ENCODE measurements around the gene TAF1L.
"Not testable (repeated sequence)": the region's sequence is repeated elsewhere in the genome, so short reads cannot be mapped to it uniquely, and the experiment has no call there.

Gene TAF1L

GRCh38 chr9:32635362-32635761 is at the start of gene TAF1L:
TAF1L (minus strand) TSS chr9:32635669; CDS start chr9:32635579, 90 bp downstream.
- no peaks in the 10 kb centered on the region for H3K4me1 Mint-ChIP-seq (ENCODE audit: low read depth)
- H3K27me3 Mint-ChIP-seq (ENCODE audit: low read depth), result peaks cover 2% of the 10 kb centered on the region
- no peaks in the 10 kb centered on the region for H3K36me3 Mint-ChIP-seq (ENCODE audit: low read depth)
- no peaks in the 10 kb centered on the region for H3K9me3 Mint-ChIP-seq
- H3K27ac Mint-ChIP-seq, result no peak within 1 kb of the TSS
- no peak for DNase-seq (ENCODE audit: low spot score)
- H3K4me3 Mint-ChIP-seq, result no peak within 1 kb of the TSS

GRCh38 chr9:32681751-32682150 is 46.3 kb upstream of the TAF1L start:
- Mint-ChIP-seq H3K4me3 (no peak overlapping the region), H3K27me3 (ENCODE audit: low read depth) (no peaks in the 10 kb centered on the region), H3K36me3 (ENCODE audit: low read depth) (no peaks in the 10 kb centered on the region), H3K27ac (no peak overlapping the region), H3K9me3 (peaks cover 3% of the 10 kb centered on the region), H3K4me1 (ENCODE audit: low read depth) (no peaks in the 10 kb centered on the region)
- no peak for DNase-seq (ENCODE audit: low spot score)

GRCh38 chr9:32677931-32678330 is 42.5 kb upstream of the TAF1L start:
- no peak for DNase-seq (ENCODE audit: low spot score)
- Mint-ChIP-seq H3K36me3 (ENCODE audit: low read depth) (no peaks in the 10 kb centered on the region), H3K4me1 (ENCODE audit: low read depth) (no peaks in the 10 kb centered on the region), H3K27me3 (ENCODE audit: low read depth) (no peaks in the 10 kb centered on the region), H3K27ac (no peak overlapping the region), H3K9me3 (peaks cover 3% of the 10 kb centered on the region), H3K4me3 (no peak overlapping the region)

GRCh38 chr9:32672469-32672868 is 37.0 kb upstream of the TAF1L start:
- Mint-ChIP-seq H3K36me3 (ENCODE audit: low read depth) (no peaks in the 10 kb centered on the region), H3K27me3 (ENCODE audit: low read depth) (no peaks in the 10 kb centered on the region), H3K4me1 (ENCODE audit: low read depth) (no peaks in the 10 kb centered on the region), H3K9me3 (no peaks in the 10 kb centered on the region), H3K27ac (no peak overlapping the region), H3K4me3 (no peak overlapping the region)
- DNase-seq (ENCODE audit: low spot score), result no peak

GRCh38 chr9:32671333-32671732 is 35.9 kb upstream of the TAF1L start:
- Mint-ChIP-seq H3K27me3 (ENCODE audit: low read depth) (no peaks in the 10 kb centered on the region), H3K27ac (no peak overlapping the region), H3K4me1 (ENCODE audit: low read depth) (no peaks in the 10 kb centered on the region), H3K9me3 (no peaks in the 10 kb centered on the region), H3K36me3 (ENCODE audit: low read depth) (no peaks in the 10 kb centered on the region), H3K4me3 (no peak overlapping the region)
- no peak for DNase-seq (ENCODE audit: low spot score)

GRCh38 chr9:32665101-32665500 is 29.6 kb upstream of the TAF1L start:
- no peaks in the 10 kb centered on the region for H3K4me1 Mint-ChIP-seq (ENCODE audit: low read depth)
- H3K4me3 Mint-ChIP-seq, result no peak overlapping the region
- no peak overlapping the region for H3K27ac Mint-ChIP-seq
- no peaks in the 10 kb centered on the region for H3K27me3 Mint-ChIP-seq (ENCODE audit: low read depth)
- H3K9me3 Mint-ChIP-seq, result no peaks in the 10 kb centered on the region
- H3K36me3 Mint-ChIP-seq (ENCODE audit: low read depth), result no peaks in the 10 kb centered on the region
- no peak for DNase-seq (ENCODE audit: low spot score)

GRCh38 chr9:32663741-32664140 is 28.3 kb upstream of the TAF1L start:
- Mint-ChIP-seq H3K9me3 (no peaks in the 10 kb centered on the region), H3K4me1 (ENCODE audit: low read depth) (no peaks in the 10 kb centered on the region), H3K27me3 (ENCODE audit: low read depth) (no peaks in the 10 kb centered on the region), H3K27ac (no peak overlapping the region), H3K4me3 (no peak overlapping the region), H3K36me3 (ENCODE audit: low read depth) (no peaks in the 10 kb centered on the region)
- DNase-seq (ENCODE audit: low spot score), result no peak

- H3K36me3 Mint-ChIP-seq (ENCODE audit: low read depth), result no peaks in the 10 kb centered on the region
- no peak for DNase-seq (ENCODE audit: low spot score)
- H3K4me1 Mint-ChIP-seq (ENCODE audit: low read depth), result no peaks in the 10 kb centered on the region
- H3K4me3 Mint-ChIP-seq, result no peak overlapping the region
- no peaks in the 10 kb centered on the region for H3K9me3 Mint-ChIP-seq
- no peak overlapping the region for H3K27ac Mint-ChIP-seq
- H3K27me3 Mint-ChIP-seq (ENCODE audit: low read depth), result peaks cover 4% of the 10 kb centered on the region
Observed at GRCh38 chr9:32647671-32648070, 12.2 kb upstream of the TAF1L start.

- no peak overlapping the region for H3K27ac Mint-ChIP-seq
- no peaks in the 10 kb centered on the region for H3K36me3 Mint-ChIP-seq (ENCODE audit: low read depth)
- H3K9me3 Mint-ChIP-seq, result no peaks in the 10 kb centered on the region
- H3K4me1 Mint-ChIP-seq (ENCODE audit: low read depth), result no peaks in the 10 kb centered on the region
- H3K4me3 Mint-ChIP-seq, result no peak overlapping the region
- H3K27me3 Mint-ChIP-seq (ENCODE audit: low read depth), result peaks cover 4% of the 10 kb centered on the region
- no peak for DNase-seq (ENCODE audit: low spot score)
Observed at GRCh38 chr9:32644698-32645097, 9.2 kb upstream of the TAF1L start.

- not testable (repeated sequence) for H3K4me1 Mint-ChIP-seq (ENCODE audit: low read depth); H3K4me3 Mint-ChIP-seq; H3K9me3 Mint-ChIP-seq; H3K27ac Mint-ChIP-seq; H3K27me3 Mint-ChIP-seq (ENCODE audit: low read depth); H3K36me3 Mint-ChIP-seq (ENCODE audit: low read depth); DNase-seq (ENCODE audit: low spot score)
Observed at GRCh38 chr9:32633151-32633550, 2.3 kb downstream of the TAF1L start.

GRCh38 chr9:32631991-32632390 is 3.5 kb downstream of the TAF1L start:
- no peak for DNase-seq (ENCODE audit: low spot score)
- no peaks in the 10 kb centered on the region for H3K36me3 Mint-ChIP-seq (ENCODE audit: low read depth)
- no peak overlapping the region for H3K27ac Mint-ChIP-seq
- no peaks in the 10 kb centered on the region for H3K4me1 Mint-ChIP-seq (ENCODE audit: low read depth)
- H3K27me3 Mint-ChIP-seq (ENCODE audit: low read depth), result no peaks in the 10 kb centered on the region
- H3K9me3 Mint-ChIP-seq, result no peaks in the 10 kb centered on the region
- H3K4me3 Mint-ChIP-seq, result no peak overlapping the region

- Mint-ChIP-seq H3K36me3 (ENCODE audit: low read depth) (no peaks in the 10 kb centered on the region), H3K4me3 (no peak overlapping the region), H3K4me1 (ENCODE audit: low read depth) (no peaks in the 10 kb centered on the region), H3K9me3 (no peaks in the 10 kb centered on the region), H3K27ac (no peak overlapping the region), H3K27me3 (ENCODE audit: low read depth) (no peaks in the 10 kb centered on the region)
- no peak for DNase-seq (ENCODE audit: low spot score)
Observed at GRCh38 chr9:32627394-32627954, 8.0 kb downstream of the TAF1L start.

- no peak overlapping the region for H3K27ac Mint-ChIP-seq
- H3K4me1 Mint-ChIP-seq (ENCODE audit: low read depth), result no peaks in the 10 kb centered on the region
- H3K4me3 Mint-ChIP-seq, result no peak overlapping the region
- DNase-seq (ENCODE audit: low spot score), result no peak
- no peaks in the 10 kb centered on the region for H3K9me3 Mint-ChIP-seq
- H3K36me3 Mint-ChIP-seq (ENCODE audit: low read depth), result no peaks in the 10 kb centered on the region
- no peaks in the 10 kb centered on the region for H3K27me3 Mint-ChIP-seq (ENCODE audit: low read depth)
Observed at GRCh38 chr9:32625320-32625719, 10.1 kb downstream of the TAF1L start.

GRCh38 chr9:32622948-32623347 is 12.5 kb downstream of the TAF1L start:
- no peak for DNase-seq (ENCODE audit: low spot score)
- H3K27ac Mint-ChIP-seq, result no peak overlapping the region
- no peak overlapping the region for H3K4me3 Mint-ChIP-seq
- H3K9me3 Mint-ChIP-seq, result no peaks in the 10 kb centered on the region
- H3K27me3 Mint-ChIP-seq (ENCODE audit: low read depth), result no peaks in the 10 kb centered on the region
- H3K36me3 Mint-ChIP-seq (ENCODE audit: low read depth), result no peaks in the 10 kb centered on the region
- H3K4me1 Mint-ChIP-seq (ENCODE audit: low read depth), result no peaks in the 10 kb centered on the region

- Mint-ChIP-seq H3K4me1 (ENCODE audit: low read depth) (no peaks in the 10 kb centered on the region), H3K27me3 (ENCODE audit: low read depth) (no peaks in the 10 kb centered on the region), H3K36me3 (ENCODE audit: low read depth) (no peaks in the 10 kb centered on the region), H3K27ac (no peak overlapping the region), H3K9me3 (no peaks in the 10 kb centered on the region), H3K4me3 (no peak overlapping the region)
- DNase-seq (ENCODE audit: low spot score), result no peak
Observed at GRCh38 chr9:32618261-32618660, 17.2 kb downstream of the TAF1L start.
